SKM-1 treated with dmso at 0.1 percent for 144 hours (cell line): ENCODE data around the gene LRRIQ4.

Experiments
- DNase-seq: peaks from one replicate; lab custom pipeline; 2025; ENCODE audit not compliant: unreplicated experiment; lab: John Stamatoyannopoulos, UW

Gene LRRIQ4

DNA sequence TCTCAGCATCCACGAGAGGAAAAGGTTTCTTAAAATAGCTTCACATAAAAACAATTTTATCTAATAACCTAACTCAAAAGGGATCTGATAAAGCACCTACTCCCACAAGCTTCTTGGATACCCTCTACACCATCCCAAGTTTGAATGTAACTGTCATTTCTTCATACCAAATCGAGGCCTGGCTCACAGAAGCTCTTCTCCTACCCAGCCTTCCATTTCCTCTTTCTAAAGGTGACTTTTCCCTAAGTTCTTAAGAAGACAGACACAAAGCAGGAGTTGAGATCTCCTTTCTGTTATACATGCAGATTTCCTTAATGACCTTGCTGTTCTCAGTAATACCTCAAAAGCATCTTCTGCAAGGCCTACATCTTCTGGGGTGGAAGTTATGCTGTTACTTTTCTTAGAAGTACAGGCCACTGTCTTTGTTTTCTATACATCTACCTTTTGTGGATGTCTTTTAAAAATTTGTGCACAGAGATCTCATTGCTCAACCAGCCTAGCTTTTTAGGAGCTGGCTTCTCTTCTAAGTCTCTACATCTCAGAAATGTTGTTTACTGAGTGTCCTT, 3.4 kb upstream of the LRRIQ4 start:
- DNase-seq = no peak

DNA sequence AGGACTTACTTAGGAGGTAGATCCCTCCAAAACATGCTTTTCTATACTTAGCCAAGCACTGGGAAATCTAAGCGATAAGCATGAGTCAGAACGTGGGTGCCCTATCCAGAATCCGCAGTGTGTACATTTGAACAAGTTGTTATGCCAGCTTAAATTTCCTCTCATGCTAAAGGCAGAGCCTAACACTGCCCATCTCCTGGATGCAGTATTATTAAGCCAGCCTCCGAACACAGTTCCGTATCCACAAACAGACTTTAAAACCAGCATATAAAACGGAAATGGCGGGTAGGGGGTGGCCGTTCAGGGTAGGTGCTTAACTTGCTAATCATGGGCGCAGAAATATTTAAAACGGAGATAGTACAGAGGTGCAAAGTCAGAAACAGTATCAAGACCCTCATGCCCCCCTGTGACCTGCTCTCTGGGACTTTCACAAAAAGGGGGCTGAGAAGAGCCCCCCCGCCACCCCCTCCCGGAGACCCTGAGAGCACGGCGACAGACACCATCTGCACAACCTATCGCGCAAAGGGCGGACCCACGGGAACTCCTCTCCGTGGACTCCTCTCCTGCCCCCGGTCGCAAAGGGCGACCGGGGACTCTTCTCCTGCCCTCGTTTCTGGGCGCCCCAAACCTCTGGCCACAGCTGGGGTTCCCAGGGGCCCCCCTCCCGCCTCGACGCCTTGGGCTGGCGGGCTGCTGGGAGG, 889 bp upstream of the LRRIQ4 start:
- peak; percentile 22 for DNase-seq

DNA sequence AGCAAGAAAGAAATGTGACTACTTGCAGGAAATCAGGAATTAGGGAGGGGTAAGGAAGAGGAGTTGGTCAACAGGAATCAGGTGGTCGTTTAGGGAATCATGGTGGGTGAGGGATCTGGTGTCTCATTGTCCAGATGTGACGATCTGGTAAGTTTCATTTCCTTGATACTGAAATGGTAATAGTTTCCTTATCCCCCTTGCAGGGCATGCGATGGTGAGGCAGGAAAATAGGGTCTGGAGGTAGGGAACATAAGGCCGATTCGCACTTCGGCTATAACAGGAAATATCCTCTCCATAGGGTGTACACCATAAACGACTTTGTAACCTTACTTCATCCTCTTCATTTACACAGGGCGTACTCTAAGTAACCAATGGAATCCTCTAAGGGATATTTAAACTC, 608 bp downstream of the LRRIQ4 start:
- DNase-seq = no peak

DNA sequence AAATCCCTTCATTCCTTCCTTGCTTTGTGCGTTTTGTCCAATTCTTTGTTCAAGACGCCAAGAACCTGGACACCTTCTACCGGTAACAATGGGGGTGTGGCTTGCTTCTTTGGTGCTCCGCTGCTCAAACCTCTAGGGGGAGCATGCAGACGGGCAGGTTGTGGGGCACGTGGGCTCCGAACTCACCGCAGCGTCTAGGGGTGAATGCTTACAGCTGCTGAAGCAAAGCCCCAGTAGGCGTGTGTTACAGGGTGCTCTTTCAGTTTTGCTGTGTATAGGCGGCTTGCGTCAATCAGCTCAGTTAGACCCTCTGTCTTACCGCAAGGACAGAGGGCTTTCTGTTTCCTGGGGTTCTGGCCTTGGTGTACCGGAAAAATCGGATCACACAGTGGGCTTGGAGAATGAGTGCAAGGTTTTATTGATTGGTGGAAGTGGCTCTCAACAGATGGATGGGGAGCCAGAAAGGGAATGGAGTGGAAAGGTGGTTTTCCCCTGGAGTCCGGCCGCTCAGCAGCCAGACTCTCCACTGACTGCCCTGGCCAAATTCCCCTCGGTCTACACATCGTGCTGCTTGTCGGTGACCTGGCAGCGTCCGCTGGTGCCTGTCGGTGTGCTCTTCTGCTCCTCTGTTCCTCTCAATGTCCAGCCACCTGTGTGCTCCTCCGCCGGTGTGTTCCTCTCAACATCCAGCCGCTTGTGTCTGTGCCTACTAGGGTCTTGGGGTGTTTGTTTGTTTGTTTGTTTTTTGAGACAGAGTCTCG, 1.3 kb downstream of the LRRIQ4 start:
- peak; percentile 83 for DNase-seq

DNA sequence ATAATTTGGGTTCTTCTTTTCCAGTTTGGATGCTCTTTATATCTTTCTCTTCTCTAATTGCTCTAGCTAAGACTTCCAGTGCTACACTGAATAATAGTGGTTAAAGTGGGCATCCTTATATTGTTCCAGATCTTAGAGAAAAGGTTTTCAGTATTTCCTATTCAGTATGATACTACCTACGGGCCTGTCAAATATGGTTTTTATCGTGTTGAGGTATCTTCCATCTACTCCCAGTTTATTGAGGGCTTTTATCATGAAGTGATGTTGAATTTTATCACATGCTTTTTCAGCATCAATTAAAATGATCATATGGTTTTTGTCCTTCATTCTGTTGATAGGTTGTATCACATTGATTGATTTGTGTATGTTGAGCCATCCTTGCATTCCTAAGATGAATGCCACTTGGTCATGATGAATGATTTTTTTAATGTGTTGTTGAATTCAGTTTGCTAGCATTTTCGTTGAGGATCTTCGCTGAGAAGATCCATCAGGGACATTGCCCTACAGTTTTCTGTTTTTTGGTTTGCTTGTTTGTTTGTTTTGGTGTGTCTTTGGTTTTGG, 3.0 kb downstream of the LRRIQ4 start:
- DNase-seq = no peak

DNA sequence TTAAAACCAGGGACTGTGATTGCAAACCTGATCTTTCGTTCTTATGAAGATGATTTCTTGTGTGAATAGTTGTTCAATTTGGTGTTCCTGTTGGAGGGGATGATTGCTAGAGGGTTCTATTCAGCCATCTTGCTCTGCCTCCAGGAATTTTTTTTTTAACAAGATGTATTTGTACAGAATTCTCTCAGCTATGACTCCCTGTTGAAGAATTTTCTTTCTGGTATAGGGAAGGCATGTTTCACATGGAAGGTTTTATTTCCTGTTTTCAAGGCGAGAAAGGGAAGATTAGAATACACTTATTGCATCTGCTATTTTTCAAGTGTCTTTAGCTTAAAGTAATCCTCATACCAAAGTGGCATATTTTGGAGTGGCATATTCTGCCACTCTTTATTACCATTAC, 5.6 kb downstream of the LRRIQ4 start:
- no peak for DNase-seq

DNA sequence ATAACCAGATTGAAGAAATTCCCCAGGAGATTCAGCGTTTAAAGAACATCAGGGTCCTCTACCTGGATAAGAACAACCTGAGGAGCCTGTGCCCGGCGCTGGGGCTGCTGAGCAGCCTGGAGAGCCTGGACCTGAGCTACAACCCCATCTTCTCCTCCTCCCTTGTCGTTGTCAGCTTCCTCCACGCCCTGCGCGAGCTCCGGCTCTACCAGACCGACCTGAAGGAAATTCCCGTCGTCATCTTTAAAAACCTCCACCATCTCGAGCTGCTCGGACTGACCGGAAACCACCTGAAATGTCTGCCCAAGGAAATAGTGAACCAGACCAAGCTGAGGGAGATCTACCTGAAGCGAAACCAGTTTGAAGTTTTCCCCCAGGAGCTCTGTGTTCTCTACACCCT, 9.4 kb downstream of the LRRIQ4 start:
- no peak for DNase-seq

DNA sequence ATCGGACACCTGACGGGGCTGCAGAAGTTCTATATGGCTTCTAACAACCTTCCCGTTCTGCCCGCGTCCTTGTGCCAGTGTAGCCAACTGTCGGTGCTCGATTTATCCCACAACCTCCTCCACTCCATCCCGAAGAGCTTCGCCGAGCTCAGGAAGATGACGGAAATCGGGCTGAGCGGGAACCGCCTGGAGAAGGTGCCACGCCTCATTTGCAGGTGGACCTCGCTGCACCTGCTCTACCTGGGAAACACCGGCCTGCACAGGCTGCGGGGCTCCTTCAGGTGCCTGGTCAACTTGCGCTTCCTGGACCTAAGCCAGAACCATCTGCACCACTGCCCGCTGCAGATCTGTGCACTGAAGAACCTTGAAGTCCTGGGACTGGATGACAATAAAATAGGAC, 9.9 kb downstream of the LRRIQ4 start:
- DNase-seq = no peak

DNA sequence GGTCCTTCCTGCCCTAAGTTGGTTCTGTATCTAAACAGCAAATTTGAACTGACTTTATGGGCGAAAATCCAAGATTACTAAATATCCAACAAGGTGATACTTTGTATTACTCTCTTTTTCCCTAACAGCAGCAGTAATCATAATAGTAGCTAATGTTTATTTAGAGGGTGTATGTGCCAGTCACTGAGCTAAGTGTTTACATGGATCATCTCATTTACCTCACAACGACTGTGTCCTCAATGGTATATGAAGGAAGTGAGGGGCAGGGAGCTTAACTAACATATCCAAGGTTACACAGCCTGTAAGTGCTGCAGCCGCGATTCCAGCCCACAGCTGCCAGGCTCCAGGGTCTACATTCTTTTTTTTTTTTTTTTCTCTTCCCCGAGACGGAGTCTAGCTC, 10.3 kb downstream of the LRRIQ4 start:
- no peak for DNase-seq

DNA sequence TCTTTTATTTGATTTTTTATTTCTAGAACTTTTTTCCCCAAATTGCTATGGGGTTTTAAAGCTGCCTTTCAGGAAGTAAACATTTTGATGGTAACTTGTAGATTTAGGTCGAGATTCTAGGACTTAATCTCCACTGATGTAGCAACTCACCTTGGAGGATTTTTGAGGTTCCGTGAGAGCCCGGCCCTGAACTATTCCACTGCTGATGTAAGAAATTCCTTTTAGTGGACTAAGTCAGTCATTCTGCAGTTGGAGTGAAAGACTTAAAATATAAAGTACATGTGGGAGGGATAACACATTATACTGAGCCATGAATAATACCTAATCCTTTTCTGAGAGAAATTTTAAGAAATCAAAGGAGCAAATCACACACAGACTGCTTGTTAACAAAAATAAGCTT, 12.6 kb downstream of the LRRIQ4 start:
- no peak for DNase-seq

DNA sequence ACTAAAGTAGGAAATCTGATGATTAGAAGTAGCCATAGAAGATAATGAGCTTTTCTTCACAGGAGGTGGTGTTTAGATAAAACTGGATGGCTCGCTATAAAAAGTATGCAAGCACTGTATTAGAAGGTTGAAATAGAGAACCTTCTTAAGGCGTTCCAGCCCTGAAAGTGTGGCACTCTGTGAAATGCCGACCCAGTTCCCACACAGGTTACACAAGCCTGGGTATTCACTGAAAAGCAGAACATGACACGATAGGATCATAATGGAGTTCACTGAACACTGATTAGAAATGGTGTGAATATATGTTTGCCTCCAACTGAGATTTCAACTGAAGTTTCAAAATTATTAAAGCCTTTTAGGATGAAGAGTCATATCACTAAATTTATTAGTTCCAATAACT, 15.0 kb downstream of the LRRIQ4 start:
- DNase-seq = no peak

DNA sequence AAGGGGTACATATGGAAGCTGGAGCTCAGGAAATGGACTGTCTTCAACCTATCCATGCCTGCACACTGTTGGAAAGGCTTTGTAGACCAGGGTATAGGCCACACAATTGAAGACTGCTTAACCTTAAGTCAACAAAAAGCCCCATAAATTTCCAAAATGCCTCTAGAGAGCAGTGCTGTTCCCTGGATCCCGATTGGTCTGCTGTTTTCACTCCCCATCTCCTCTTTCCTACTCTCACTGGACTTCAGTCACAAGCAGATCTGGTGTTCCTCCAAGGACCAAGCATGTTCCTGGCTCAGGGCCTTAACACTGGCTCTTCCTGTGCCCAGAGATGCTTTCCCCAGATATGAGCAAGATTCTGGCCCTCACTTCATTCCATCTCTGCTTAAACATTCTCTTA, 22.9 kb downstream of the LRRIQ4 start:
- no peak for DNase-seq

DNA sequence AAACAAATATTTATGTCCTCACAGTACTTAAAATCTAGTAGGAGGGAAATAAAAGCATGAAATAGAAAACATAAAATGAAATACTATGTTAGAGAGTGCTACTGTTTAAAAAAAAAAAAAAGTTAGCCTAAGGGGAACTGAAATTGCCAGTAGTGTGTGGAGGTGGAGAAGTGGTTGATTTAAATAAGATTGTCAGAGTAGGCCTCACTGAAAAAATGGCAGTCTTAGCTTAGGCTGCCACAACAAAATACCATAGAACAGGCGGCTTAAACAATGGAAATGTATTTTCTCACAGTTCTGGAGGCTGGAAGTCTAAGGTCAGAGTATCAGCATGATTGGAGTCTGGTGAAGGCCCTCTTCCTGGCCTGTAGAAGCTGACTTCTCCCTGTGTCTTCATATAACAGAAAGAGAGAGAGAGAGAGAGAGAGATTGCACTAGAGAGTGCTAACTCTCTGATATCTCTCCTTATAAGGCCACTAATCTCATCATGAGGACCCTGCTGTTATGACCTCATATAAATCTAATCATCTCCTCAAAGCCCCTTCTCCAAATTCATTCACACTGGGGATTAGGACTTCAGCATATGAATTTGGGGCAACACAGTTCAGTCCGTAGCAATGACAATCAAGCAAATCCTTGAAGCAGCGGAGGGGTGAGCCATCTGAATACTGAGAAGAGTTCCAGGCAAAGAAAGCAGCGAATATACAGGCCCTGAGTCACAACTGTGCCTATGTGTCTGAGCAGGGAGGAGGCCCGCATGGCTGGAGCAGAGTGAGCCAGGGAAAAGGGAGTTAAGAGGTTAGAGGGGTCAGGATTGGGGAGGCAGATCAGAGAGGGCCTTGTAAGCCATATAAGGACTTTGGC, 23.6 kb downstream of the LRRIQ4 start:
- DNase-seq = no peak

DNA sequence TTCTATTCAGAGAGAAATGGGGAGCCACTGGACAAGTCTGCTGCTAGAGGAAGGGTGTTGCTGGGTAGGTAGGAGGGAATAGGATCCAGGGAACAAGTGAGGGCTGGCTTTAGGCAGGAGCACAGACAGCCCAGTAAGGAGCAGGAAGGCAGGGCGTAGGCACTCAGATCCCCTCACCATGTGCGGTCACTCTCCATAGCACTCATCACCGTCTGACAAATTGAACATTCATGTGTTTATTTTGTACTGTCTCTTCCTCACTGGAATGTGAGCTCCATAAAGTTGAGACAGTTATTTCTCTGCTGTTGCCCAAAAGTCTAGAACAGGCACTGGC, 24.2 kb downstream of the LRRIQ4 start:
- DNase-seq = no peak

DNA sequence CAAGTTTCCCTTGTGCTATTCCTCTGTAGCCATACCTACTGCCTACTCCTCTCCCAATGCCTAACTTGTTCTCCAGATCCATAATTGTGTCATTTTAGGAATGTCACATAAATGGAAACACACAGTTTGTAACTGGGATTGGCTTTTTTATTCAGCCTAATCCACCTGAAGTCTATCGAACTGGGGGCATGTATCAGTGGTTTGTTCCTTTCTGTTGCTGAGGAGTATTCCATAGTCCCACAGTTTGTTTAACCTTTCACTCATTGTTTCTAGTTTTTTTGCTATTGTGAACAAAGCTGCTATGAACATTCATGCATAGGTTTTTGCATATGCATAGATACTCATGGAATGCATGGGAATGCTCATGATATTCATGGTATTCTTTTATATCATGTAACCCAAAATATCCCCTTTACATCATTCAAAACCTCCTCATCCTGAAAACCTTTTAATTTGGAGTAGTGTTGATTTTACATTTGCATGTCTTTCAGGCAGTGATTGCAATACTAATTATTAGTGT, 25.9 kb downstream of the LRRIQ4 start:
- no peak for DNase-seq

DNA sequence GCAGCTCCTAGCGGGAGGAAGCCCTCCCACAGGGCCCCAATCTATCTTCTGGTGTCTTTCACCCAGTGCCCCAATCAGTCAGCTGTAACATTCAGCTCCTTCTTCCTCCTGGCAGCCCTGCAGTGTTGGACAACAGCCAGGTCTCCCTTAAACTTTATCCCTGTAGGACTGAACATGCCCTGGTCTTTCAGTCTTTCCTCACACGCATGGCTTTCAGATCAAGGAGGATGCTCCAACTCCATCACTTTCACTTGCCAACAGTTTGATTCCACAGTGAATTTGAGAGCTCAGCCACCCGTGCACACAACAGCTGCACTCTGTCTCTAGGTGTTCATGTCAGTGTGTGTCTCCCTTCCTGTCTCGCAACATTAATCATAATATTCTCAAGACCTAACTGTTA, 28.5 kb downstream of the LRRIQ4 start:
- DNase-seq = no peak

DNA sequence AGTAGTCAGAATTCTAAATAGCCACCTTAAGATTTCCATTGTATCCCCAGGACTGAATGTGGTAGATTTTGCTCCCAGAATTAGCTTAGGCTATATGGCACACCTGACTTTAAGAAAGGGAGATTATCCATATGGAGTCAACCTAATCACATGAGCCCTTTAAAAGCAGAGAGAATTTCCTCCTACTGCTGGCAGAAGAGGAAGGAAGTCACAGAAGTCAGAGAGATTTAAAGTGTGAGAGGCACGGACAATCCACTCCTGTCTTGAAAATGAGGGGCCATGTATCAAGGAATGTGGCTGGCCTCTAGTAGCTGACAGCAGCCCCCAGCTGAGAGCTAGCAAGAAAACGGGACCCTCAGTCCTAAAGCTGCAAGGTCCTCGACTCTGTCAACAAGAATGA, 30.3 kb downstream of the LRRIQ4 start:
- peak; percentile 37 for DNase-seq

DNA sequence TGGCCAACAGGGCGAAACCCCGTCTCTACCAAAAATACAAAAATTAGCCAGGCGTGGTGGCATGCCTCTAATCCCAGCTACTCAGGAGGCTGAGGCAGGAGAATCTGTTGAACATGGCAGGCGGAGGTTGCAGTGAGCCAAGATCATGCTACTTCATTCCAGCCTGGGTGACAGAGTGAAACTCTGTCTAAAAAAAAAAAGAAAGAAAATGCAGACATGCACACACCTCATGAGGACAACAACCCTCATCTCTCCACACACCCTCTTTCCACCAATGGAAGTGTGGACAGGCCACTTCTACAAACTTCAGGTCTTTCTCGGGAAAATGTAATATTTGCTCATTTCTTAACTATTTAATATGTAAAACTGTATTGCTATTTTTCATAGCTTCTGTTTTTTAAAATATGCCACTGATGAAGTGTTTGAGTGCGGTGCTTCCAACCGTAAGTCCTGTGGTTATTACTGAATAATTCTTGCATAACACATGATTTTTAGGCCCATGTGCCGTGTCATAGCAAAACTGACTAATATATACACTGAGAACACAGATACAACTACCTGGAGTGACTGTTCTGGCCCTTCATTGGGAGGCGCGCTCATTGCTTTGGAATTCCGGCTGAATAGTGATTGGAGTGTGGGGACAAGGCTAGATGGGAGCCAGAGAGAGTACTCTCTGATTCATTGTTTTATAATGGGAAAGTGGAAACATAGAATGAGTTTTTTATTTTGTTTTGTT, 34.0 kb downstream of the LRRIQ4 start:
- no peak for DNase-seq

DNA sequence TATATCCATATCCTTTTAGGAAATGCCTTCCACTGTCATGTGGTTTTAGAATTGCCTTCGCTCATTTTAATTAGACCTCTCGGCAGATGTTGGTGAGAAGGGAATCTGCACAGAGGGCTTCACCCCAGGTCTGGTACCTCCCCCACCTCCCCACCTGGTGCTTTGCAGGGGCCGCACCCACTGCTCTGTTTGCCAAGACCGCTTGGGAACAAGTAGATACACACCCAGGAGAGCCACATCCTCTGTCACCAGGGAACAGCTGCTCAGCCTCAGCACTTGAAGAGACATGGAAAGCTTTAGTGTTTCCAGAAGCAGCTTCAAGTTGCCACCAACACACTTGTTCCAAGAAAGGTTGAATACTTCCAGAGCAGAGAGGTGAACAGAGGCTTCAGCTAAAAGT, 35.2 kb downstream of the LRRIQ4 start:
- DNase-seq = no peak

DNA sequence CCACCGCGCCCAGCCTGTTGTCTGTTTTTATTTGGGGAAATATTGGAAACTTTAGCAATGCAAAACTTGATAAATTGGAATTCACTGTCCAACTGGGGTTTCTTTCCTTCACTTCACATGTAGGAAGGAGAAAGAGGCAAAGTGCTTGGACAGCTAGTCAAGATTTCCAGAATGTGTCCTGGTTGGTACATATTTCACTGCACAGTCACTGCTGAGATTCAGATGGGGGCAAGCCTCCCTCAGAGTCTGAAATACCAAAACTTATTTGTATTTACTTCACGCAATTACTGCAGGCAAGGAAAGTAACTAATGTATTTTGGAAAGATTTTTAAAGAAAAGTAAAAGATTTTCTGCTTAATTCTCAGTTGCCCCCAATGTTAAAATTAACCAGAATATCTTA, 36.1 kb downstream of the LRRIQ4 start:
- no peak for DNase-seq
